ENCODE data around the gene MGAT4A. TPM values are rescaled to one million over a fixed set of nuclear protein-coding genes. Genes with fewer than 3 reads are reported as not detected.
"Not testable (repeated sequence)": the region's sequence is repeated elsewhere in the genome, so short reads cannot be mapped to it uniquely, and the experiment has no call there.

MGAT4A gene
- total and polyA plus RNA-seq, 2 donors (not counting 1 experiment from before 2014, with no cell fraction given), result 16.5 to 32.7 TPM

DNA sequence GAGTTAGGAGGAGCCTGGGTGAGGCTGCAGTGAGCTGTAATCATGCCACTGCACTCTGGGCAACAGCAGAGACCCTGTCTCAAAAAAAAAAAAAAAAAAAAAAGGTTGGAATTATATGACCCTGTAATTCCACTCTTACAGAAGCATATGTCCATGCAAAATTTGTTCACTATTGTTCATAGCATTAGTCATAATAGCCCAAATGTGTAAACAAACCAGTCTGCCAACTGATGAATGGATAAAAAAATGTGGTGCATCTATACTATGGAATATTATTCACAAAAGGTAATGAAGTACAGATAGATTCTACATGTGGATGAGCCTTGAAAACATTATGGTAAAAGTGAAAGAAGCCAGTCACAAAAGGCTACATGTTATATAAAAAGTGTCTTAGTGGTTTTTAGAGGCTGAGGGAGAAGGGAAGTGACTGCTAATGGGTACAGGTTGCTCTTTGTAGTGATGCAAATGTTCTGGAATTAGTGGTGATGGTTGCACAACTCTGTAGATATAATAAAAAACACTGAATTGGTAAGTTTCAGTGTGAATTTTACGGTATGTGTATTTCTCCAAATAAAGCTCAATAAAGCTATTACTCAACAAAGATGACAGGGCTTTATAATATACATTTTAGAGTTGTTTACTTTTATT is 132.0 kb downstream of the MGAT4A start:
- Mint-ChIP-seq H3K27ac (peak overlapping the region; percentile 29), H3K4me3 (no peak overlapping the region), H3K4me1 (no peaks in the 10 kb centered on the region), H3K9me3 (ENCODE audit: insufficient read depth) (peaks cover 1% of the 10 kb centered on the region), H3K27me3 (no peaks in the 10 kb centered on the region)
- ChIA-PET CTCF (interaction anchor here (0.6 kb wide), 1 partner anchor 189 kb away, joined by 3 read pairs; no protein-coding TSS in a partner anchor), POLR2A (no interaction called here)
- Histone ChIP-seq H3K36me3 (replicated peaks in 1 of 2; ENCODE audit: control extremely low read depth in 1 of 2, control insufficient read depth in 1 of 2, extremely low read depth in 1 of 2, insufficient read depth in 2 of 2, low read length in 1 of 2) (peaks cover 14 to 58% of the 10 kb centered on the region in 2 experiments), H3K9me3 (ENCODE audit: control extremely low read depth in 1 of 3, control insufficient read depth in 2 of 3, insufficient read depth in 1 of 3, low read length in 2 of 3) (peaks cover 0 to 4% (median 0%) of the 10 kb centered on the region in 3 donors), H3K4me2 (replicated peaks; ENCODE audit: low read depth, low read length, poor library complexity, severe bottlenecking) (no peak overlapping the region), H3K4me1 (ENCODE audit: control insufficient read depth in 2 of 2, insufficient read depth in 2 of 2, low read length in 2 of 2) (no peaks in the 10 kb centered on the region), H3K27me3 (replicated peaks in 1 of 4; ENCODE audit: control extremely low read depth in 1 of 4, control insufficient read depth in 3 of 4, insufficient read depth in 4 of 4, low read length in 3 of 4) (no peaks in the 10 kb centered on the region), H3K79me2 (ENCODE audit: control insufficient read depth, insufficient read depth, low read length) (no peaks in the 10 kb centered on the region), H3K4me3 (ENCODE audit: control extremely low read depth in 1 of 5, extremely low read depth in 1 of 5, insufficient read depth in 1 of 5, low read depth in 2 of 5, low read length in 4 of 5) (no peak overlapping the region), H3K27ac (ENCODE audit: low read length in 2 of 2) (no peak overlapping the region), H3K9ac (ENCODE audit: low read length) (no peak overlapping the region), H4K20me1 (ENCODE audit: control insufficient read depth, insufficient read depth, low read length, poor library complexity, severe bottlenecking) (peaks cover 4% of the 10 kb centered on the region), H2AFZ (ENCODE audit: insufficient read depth, low read depth, low read length, poor library complexity, severe bottlenecking) (no peak overlapping the region)
- DNase-seq (no peak), ATAC-seq (ENCODE audit: low read depth) (no peak)
- WGBS (ENCODE audit: insufficient coverage), result no CpG with 5 or more reads among the region's 1 CpG
- TF ChIP-seq, protein P1, sequence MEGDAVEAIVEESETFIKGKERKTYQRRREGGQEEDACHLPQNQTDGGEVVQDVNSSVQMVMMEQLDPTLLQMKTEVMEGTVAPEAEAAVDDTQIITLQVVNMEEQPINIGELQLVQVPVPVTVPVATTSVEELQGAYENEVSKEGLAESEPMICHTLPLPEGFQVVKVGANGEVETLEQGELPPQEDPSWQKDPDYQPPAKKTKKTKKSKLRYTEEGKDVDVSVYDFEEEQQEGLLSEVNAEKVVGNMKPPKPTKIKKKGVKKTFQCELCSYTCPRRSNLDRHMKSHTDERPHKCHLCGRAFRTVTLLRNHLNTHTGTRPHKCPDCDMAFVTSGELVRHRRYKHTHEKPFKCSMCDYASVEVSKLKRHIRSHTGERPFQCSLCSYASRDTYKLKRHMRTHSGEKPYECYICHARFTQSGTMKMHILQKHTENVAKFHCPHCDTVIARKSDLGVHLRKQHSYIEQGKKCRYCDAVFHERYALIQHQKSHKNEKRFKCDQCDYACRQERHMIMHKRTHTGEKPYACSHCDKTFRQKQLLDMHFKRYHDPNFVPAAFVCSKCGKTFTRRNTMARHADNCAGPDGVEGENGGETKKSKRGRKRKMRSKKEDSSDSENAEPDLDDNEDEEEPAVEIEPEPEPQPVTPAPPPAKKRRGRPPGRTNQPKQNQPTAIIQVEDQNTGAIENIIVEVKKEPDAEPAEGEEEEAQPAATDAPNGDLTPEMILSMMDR (IDR thresholded peaks at IDR 0.05), result no peak
- no peak for TF ChIP-seq EZH2 (IDR thresholded peaks at IDR 0.05; ENCODE audit: borderline replicate concordance, insufficient read depth, low read depth, low read length, poor library complexity, severe bottlenecking)
- intact Hi-C loops (cut with micrococcal nuclease), result no loop called here

DNA sequence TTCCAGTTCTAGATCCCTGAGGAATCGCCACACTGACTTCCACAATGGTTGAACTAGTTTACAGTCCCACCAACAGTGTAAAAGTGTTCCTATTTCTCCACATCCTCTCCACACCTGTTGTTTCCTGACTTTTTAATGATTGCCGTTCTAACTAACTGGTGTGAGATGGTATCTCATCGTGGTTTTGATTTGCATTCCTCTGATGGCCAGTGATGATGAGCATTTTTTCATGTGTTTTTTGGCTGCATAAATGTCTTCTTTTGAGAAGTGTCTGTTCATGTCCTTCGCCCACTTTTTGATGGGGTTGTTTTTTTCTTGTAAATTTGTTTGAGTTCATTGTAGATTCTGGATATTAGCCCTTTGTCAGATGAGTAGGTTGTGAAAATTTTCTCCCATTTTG is 136.3 kb downstream of the MGAT4A start:
- H3K4me2 ChIP-seq (replicated peaks; ENCODE audit: low read depth, low read length, poor library complexity, severe bottlenecking); H3K27ac ChIP-seq (ENCODE audit: low read length in 2 of 2); H3K4me3 ChIP-seq (ENCODE audit: control extremely low read depth in 1 of 5, extremely low read depth in 1 of 5, insufficient read depth in 1 of 5, low read depth in 2 of 5, low read length in 4 of 5); H3K79me2 ChIP-seq (ENCODE audit: control insufficient read depth, insufficient read depth, low read length); H3K27me3 ChIP-seq (replicated peaks in 1 of 4; ENCODE audit: control extremely low read depth in 1 of 4, control insufficient read depth in 3 of 4, insufficient read depth in 4 of 4, low read length in 3 of 4); DNase-seq; CTCF ChIA-PET; H3K9me3 ChIP-seq (ENCODE audit: control extremely low read depth in 1 of 3, control insufficient read depth in 2 of 3, insufficient read depth in 1 of 3, low read length in 2 of 3); H2AFZ ChIP-seq (ENCODE audit: insufficient read depth, low read depth, low read length, poor library complexity, severe bottlenecking); H3K9ac ChIP-seq (ENCODE audit: low read length); intact Hi-C loops (cut with micrococcal nuclease); H3K4me3 Mint-ChIP-seq; H3K27me3 Mint-ChIP-seq; H3K9me3 Mint-ChIP-seq (ENCODE audit: insufficient read depth); H3K4me1 Mint-ChIP-seq; H4K20me1 ChIP-seq (ENCODE audit: control insufficient read depth, insufficient read depth, low read length, poor library complexity, severe bottlenecking); POLR2A ChIA-PET; ATAC-seq (ENCODE audit: low read depth); H3K4me1 ChIP-seq (ENCODE audit: control insufficient read depth in 2 of 2, insufficient read depth in 2 of 2, low read length in 2 of 2); H3K27ac Mint-ChIP-seq: not testable (repeated sequence)
- WGBS (ENCODE audit: insufficient coverage), result no CpG with 5 or more reads among the region's 4 CpGs
- H3K36me3 ChIP-seq (replicated peaks in 1 of 2; ENCODE audit: control extremely low read depth in 1 of 2, control insufficient read depth in 1 of 2, extremely low read depth in 1 of 2, insufficient read depth in 2 of 2, low read length in 1 of 2), result peaks cover 8 to 25% of the 10 kb centered on the region in 2 experiments
